Hematopoietic multipotent progenitor cell treated with erythropoietin and hydrocortisone succinate and interleukin-3 and kit ligand, for 15 days (in vitro differentiated cells): Measurements from ENCODE around the gene AGMO.

Experiments used
- DNase-seq: peaks from one replicate; pipeline ENCODE4 v3.0.0-alpha.2; 2015; ENCODE audit warnings: low spot score

Gene AGMO

GRCh38 chr7:15561835-15562234 is at the start of gene AGMO:
Gene AGMO, minus strand, starts transcription at chr7:15562015.
- DNase-seq: no peak

DNA sequence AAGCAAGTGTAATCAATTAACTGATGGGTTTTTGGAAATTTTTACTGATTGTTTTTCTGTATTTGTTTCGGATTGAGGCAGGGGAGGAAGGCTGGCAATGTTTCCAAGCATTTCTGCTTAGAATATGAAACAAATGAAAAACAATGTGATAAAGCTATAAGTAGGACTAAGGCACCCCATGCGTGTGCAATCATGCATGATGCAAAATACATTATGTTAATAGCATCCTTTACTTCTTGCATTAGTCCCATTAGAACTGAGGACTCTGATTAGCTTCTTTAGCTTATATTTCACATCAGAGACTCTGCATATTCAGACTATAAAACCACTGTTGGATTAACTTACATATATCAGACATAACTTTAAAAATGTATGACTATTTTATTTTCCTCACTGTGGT is 48.7 kb upstream of the AGMO start:
- no peak for DNase-seq

GRCh38 chr7:15609287-15609686 is 47.5 kb upstream of the AGMO start:
- no peak for DNase-seq

- DNase-seq: no peak
Measured at GRCh38 chr7:15607529-15608210, 45.9 kb upstream of the AGMO start.

- DNase-seq: no peak
Measured at GRCh38 chr7:15606561-15606960, 44.7 kb upstream of the AGMO start.

- DNase-seq: no peak
Measured at GRCh38 chr7:15604166-15604565, 42.4 kb upstream of the AGMO start.

DNA sequence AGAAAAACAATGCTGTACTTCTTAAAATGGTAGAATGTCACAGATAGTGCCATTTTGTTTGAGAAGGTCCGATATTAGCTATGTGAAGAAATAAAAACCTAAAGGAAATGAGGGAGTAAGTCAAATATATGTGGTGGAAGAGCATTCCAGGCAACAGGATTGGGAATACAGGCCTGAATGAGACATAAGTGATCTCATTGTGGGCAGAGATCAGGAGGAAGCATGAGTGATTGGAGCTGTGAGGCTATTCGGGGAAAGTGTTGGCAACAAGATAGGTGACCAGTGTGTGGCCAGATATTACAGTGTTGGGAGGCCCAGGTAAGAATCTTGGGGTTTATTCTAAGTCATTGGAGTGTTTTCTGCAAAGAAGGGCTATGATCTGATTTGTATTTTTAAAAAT is 41.3 kb upstream of the AGMO start:
- DNase-seq: no peak

DNA sequence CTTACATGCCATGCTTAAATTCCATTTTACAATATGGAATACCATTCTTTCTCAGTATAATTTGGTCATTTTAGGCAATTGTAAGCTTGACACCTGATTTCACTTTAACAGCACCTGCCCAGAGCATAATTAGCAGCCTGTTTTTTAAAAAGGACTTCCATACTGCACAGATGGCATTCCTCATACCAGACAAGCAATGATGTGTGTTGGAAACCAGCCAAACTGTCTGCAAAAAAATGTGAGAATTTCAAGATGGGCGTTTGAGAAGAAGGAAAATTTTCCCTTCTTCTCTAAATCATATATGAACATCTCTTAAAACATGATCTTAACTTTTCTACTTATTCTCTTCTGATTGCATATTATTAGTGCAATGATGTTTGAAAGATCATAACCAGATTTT is 40.4 kb upstream of the AGMO start:
- DNase-seq: no peak

DNA sequence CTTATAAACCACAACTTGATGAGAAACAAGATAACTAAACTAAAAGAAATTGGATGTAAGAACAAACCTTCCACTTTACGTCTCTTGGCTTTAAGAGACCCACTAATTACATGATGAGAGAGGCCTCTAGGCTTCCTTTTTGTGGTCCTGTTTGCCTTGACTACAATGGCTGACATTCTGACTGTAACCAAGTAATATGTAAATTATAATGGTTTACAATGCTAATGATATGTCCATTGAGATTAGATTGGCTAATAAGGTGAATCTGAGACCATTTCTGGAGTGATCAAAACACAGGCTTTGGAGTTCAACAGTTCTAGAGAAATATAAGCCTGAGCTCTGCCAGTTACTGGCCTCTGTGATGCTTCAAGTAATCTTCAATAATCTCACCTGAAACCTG is 39.4 kb upstream of the AGMO start:
- DNase-seq: no peak

DNA sequence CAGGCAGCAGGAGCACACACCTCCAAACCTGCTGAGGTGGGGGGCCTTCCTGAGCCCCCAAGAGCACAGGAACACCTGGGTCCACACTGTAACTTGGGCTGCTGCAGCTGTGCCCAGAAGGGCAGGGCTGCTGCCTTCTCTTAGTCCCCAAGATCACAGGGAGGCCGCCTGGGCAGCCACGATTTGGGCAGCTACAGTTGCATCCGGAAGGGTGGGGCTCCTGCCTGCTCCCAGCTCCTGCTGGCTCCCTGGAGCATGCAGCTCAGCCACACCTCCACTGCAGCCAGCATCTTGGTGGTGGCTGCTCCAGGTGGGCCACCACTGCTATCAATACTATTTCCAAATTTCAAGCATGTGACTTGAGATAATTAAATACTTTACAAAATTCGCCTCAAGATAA is 38.5 kb upstream of the AGMO start:
- DNase-seq: no peak

- no peak for DNase-seq
Measured at GRCh38 chr7:15594461-15594860, 32.6 kb upstream of the AGMO start.

DNA sequence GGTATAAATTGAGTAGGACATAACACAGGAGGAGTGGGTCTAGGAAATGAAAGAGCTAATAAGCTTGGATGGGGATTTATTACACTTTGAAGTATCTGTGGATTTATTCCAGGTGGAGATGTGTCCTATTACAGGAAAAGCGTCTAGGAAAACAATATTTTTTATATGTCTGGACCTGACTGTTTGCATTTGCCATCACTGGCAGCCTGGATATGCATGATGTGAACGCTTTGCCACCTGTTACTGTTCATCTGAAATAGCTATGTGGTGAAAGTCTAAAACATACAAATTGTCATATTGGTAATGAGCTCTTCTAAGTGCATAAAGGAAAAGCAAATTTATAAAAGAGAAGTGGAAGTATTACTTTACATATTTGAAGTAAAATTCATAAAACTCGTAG is 31.6 kb upstream of the AGMO start:
- no peak for DNase-seq

DNA sequence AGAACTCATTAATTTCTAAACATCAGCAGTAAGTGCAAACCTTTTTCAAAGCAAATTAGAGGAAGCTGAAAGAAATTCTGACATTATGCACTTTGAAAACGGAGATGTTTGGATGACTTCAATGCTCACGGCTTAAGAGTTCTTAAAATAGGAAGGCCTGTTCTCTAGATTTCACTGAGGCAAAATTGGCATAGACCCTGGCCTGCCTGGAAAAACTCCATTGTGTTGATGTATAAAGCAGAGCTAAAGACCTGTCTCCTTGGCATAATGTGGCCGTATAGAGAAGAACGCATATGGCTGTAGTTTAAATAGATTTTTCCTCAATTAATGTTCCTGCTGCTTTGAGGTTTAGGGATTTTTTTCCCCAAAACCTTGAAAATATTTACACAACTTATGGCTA is 24.5 kb upstream of the AGMO start:
- no peak for DNase-seq

GRCh38 chr7:15584575-15584974 is 22.8 kb upstream of the AGMO start:
- no peak for DNase-seq

GRCh38 chr7:15582773-15583172 is 21.0 kb upstream of the AGMO start:
- no peak for DNase-seq

GRCh38 chr7:15581352-15581951 is 19.6 kb upstream of the AGMO start:
- no peak for DNase-seq

DNA sequence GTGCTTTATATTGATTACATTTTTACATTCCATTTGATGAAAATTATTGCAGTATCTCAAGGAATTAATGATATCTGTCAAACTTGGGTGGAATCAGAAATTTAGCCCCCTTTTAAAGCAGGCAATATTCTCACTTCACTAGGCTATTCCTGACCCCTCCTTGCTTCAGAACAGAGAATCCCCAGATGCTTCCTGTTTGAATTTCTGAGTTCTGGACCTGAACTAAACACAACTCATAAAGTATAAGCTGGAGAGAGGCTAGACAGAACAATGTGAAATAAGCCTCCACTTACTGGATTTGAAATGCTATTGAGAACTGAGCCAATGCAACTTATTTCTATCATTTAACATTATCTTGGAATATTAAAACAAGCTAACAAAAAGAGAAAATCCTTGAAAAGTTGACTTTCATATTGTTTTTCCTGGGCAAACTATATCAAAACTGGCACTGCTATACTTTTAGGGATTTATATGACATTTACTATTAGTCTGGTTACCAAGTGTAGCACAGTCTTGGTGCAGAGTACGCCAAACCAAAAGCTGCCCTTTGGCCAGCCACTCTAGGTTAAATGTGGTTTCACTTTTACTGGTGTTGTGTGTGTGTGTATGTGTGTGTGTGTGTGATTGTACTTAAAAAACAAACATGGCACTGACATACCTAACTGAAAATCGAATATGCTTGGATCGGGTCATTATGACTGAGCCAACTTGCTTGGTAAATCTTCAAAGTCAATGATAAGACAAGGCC is 19.0 kb upstream of the AGMO start:
- DNase-seq: no peak

DNA sequence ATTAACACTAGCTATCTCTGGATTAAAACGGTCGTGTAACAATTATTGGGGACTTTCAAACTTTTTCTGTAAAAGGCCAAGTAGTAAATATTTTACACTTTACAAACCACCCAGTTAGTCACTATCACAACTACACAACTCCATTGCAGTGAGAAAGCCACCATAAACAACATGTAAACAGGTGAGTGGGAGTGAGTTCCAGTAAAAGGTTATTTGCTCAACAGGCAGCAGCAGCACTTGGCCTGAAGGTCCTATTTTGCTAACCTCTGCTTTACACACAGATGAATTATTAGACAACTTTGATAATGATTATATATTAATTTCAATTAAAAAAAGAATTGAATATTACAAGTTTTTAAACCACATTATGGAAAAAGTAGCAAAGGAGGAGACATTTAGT is 15.8 kb upstream of the AGMO start:
- DNase-seq: no peak

DNA sequence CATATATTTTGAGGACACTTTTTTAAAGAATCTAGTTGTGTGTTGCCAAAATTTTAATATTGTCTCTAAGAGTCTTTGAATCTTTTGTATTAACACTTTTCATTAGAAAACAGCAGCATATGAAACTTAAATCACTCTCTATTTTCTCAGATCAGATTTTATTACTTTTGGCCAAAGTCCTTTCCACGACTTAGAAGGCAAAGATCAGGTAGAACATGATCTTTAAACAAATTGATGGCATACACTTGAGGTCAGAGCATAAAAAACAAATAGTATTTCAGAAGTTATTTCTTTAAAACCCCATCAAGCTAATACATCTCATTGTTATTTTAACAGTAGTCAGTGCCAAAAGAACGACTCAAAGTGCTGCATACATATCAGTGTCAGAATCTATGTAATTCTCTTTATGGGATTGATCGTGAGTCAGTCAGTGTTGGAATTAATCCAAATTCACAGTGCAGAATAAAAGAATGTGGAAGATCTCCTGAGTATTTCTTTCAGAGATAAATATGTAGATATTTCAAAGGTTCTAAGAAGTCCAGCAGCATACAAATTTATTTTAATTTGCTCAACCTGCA is 9.6 kb upstream of the AGMO start:
- DNase-seq: no peak

DNA sequence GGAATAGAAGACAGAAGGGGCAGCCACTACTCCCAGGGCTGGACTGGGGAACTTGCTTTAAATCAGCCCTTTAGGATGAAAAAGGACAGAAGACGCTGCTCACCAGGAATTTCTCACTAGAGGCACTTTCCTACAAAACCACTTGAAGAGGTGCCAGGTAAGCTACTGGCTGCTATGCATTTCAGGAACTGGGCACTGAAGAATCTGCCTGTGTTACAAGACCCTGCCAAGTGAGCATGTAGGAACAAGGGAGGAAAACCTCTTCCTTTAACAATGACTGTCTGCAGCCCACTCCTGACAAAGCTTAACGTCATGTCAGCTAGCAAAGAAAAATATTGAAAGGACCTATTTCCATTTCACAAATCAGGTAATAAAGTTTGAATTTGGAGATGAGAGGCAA is 5.8 kb upstream of the AGMO start:
- no peak for DNase-seq

DNA sequence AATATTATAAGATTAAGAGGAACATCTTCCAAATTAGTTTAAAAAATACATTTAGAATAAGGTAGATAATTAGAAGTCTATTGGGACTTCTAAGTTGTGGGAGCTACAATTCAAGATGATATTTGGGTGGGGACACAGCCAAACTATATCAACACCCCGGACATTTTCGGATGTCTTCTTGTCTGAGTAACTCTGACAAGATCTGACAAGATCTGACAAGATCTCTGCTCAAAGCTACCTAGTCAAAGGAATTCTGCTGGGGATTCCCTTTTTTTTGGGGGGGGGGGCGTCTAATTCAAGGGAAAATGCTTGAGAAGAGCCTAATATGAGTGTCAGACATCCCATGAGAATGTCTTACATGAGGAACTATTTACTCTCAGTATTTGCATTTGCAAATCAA is 5.2 kb upstream of the AGMO start:
- DNase-seq: no peak

DNA sequence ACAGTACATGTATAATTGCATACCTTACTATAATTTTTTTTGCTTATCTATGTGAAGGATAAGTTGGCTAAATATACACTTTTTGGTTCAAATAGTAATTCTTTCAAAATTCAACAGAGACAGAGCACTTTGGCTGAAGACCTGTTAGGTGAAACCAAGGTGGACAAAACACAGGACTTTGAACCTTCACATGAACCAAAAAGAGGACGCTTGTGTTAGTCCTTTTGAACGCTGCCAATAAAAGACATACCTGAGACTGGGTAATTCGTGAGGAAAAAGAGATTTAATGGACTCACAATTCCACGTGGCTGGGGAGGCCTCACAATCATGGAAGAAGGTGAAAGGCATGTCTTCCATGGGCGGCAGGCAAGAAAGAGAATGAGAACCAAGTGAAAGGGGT is 4.7 kb upstream of the AGMO start:
- DNase-seq: no peak

GRCh38 chr7:15560968-15561367 is 847 bp downstream of the AGMO start:
- DNase-seq: no peak
